NCI-H146 treated with DMSO at 0.1 percent for 48 hours (cell line): Measurements from ENCODE around the gene FOXO3.
A peak's percentile ranks its signal among the peaks of the same experiment; 100 is the strongest.
"Not testable (repeated sequence)": the region's sequence is repeated elsewhere in the genome, so short reads cannot be mapped to it uniquely, and the experiment has no call there.

Source experiments
- DNase-seq: peaks from one replicate; lab custom pipeline; 2025; ENCODE audit not compliant: unreplicated experiment; lab: John Stamatoyannopoulos, UW

FOXO3 gene

DNA sequence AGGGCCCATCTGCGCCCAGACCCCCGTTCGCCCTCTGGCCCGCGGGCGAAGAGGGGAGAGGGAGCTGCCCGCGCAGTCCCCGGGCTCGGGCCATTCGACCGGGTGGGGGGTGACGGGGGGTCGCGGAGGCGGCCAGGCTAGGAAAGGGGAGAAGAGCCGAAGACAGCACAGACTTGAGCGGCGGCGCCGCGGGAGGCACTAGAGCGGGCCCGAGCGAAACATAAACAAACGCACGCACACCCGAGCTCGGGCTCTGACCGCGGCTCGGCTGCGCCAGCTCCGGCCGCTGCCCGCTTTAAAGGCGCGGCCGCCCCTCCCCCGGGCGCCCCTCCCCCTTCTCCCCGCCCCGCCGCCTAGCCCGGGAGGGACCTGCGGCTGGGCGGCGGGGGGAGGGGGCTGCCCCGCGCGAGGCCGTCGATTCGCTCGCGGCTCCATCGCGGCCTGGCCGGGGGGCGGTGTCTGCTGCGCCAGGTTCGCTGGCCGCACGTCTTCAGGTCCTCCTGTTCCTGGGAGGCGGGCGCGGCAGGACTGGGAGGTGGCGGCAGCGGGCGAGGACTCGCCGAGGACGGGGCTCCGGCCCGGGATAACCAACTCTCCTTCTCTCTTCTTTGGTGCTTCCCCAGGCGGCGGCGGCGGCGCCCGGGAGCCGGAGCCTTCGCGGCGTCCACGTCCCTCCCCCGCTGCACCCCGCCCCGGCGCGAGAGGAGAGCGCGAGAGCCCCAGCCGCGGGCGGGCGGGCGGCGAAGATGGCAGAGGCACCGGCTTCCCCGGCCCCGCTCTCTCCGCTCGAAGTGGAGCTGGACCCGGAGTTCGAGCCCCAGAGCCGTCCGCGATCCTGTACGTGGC is at the start of gene FOXO3:
Gene FOXO3 (plus strand): TSS at position 455 of the 846 bp plus-strand sequence. CDS start 292 bp downstream, at position 747.
- DNase-seq, result peak; percentile 65

DNA sequence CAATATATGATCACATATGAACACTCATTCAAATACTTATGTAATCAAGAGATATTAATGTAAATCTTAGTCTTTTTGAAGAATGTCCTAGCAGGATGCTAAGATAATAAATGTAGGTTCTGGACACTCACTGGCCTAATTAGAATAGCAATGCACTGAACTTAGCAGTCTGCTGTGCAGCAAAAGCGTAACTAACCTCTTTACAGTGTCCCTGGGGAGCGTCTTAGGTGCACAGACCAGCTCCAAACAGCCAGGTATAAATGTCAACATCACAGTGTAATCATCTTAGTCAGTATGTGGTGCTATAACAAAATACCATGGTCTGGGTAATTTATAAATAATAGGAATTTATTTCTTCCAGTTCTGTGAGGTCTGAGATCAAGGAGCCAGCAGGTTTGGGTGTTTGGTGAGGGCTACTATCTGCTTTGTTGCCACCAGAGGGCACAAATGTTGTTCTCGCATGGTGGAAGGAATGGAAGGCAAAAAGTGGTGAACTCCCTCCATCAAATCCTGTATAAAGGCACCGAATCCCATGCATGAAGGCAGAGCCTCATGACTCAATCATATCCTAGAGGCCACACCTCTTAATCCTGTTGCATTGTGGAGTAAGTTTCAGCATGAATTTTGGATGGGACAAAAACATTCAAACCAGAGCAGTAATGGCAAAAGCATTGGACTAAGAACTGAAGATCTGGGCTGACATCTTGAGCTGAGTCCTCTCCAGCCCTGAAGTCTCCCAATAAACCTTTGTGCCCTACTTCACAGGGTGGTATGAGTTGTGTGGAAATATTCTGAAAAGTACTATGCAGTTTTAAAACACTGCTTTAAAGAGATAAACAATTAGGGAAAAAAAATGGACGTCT is 41.8 kb upstream of the FOXO3 start:
- DNase-seq, result no peak

DNA sequence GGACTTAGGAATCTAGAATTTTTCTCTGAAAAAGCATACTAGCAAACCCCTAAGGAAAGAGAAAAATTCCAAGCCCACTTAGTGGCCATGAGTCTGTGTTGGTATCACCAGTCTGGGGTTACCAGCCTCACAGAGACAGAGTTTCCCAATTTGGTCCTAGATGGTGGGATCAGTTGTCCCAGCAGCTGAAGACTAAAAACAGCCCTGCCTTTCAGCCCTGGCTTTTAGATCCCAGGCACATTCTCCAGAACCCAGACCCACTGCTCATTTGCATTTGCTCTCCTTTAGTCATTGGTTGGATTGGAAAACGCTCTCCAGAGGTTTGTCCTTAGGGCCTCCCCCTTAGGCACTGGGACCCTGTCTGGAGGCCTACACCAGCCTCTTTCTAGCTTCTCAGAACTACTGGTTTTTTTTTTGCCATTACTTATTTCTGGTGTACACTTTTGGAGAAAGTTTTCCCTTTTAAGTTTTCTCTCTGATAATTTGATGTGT is 39.1 kb upstream of the FOXO3 start:
- no peak for DNase-seq

DNA sequence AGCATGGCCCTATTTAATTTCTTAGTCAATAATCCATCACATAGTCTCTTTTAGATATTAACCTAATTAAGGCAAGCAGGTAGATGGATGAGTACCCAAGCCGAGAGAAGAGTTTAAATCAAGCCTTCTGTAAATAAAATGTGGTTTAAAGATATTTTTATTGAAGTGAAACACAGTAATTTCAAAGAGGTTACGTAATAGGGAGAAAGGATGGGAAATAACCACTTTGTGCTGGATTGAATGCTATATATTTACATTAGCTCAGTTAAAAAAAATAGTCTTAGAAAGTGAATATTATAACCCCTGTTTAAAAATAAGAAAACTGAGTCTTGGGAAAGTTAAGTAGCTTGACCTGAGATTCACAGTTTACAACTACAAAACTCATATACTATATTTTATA is 37.0 kb upstream of the FOXO3 start:
- DNase-seq, result no peak

DNA sequence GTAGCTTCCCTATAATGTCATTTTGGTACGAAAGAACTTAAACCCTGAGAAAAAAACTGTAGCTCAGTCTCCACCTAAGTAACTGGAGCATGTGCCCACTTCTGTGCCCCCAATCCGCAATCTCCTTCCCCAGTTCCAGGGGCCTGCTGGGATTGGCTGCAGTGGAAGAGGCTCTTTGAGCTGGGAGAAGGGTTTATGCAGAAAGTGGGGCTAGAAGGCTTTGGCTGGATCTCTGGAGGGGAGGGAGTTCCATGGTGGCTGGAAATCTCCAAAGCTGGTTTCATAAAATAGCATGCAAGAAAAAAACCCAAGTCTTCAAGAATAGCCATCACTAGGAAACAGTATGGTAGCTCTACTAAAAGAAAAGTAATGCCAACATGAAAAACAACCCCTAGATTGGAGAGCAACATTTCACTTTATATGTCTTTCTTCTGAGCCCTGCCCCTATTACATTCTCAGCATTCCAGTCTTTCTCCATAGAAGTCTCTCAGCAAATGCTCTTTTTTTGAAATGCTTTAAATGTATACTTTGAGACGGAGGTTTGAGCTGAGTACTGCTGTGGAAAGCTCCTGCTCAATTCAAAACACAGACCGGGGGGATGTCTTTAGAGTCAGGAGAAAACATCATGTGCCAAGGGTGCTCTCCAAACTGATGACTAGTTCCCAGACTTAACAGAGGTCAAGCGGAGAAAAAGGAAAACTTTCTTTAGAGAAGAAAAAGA is 36.0 kb upstream of the FOXO3 start:
- DNase-seq, result no peak

DNA sequence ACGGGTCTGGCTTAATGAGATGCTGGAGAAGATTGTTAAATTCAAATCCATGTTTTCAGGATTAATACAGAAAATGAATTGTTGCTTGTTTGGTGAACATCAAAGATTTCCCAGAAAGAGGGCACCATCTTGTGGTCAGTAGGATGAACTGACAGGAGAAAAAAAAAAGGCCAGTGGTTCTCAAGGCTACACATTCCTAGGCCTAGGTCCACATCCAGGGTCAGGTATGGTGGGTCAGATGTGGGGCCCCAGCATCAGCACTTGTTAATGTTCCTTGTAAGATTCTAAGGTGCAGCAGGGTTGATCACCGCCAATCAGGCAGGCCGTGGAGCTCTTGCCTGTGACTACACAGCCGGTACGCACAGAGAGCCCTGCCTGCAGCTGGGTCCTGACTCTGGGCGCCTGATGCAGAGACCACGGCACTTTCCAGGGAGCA is 34.0 kb upstream of the FOXO3 start:
- peak; percentile 31 for DNase-seq

DNA sequence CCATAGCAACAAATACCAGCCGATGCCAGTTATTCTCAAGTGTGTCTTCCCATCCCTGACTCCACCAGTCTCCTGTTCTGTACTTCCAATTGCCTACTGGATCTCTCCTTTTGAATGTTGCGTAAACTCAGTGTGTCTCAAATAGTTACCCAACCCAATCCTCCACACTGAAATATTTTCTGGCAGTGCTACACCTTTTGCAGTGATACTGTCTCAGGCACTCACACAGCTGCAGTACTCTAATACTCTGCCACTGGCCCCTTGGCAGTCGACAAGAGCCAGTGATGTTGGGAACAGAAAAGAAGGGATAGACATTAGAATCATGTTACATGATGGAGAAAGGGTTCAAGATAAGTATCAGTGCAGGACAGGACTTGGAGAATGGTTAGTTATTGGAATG is 31.8 kb upstream of the FOXO3 start:
- no peak for DNase-seq

DNA sequence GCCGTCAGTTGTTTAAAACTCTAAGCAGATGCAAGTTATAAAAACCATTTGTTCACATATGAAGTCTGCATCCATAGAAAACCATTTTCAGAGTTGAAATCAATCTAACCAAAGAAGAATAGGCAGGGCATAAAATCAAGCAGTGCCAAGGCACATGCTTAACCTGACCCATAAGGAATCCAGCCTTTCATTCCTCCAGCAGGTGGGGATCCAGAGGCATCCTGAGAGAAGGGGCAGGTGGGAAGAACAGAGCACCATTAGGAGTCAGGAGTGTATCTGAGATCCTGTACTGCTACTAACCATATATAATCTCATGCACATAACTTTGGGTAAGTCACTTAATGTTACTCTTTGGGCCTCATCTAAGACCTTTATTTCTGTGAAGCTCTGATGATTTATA is 29.4 kb upstream of the FOXO3 start:
- no peak for DNase-seq

DNA sequence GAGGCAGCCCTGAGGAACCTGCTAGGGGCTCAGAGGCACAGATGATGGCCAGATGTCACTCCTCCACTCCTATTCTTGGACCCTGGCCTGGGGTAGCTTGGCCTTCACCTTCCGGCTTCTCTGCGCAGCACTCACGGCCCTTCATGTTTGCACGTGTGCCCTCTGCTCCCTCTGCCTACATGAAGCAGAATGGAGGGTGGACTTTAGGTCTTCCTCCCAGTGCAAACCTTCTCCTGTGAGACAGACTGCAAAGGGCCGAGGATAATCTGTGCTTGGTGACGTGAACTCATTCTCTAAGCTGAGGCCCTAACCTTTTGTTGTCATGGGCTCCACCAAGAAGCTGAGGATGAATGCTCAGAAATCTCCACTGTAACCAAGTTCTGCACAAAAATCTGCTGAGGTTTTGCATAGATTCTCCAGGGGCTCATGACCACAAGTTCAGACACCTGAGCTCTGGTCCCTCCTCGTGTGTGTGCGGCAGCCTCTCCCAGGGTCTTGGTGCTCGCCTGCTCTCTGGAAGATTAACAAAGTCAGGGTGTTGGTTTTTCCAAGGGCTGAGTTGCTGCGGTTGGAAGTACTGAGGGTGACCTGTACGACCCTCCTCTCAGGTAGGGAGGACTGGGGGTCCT is 25.5 kb upstream of the FOXO3 start:
- no peak for DNase-seq

DNA sequence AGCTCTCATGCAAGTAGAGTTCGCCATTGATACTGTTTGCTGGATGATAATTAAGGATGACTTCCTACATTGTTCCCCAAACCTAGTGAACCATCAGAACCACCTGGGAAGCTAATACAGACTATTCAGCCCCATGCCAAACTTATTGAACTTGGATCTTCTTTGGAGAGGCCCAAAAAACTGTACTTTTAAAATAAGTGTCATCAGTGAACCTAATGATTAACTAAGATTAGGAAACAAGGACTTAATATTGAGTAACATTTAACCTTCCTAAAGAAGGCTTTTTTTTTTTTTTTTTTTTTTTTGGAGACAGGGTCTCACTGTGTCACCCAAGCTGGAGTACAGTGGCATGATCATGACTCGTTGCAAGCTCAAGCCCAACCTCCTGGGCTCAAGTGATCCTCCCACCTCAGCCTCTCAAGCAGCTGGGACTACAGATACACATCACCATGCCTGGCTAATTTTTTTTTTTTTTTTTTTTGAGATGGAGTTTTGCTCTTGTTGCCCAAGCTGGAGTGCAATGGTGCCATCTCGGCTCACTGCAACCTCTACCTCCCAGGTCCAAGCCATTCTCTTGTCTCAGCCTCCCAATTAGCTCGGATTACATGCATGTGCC is 24.7 kb upstream of the FOXO3 start:
- DNase-seq, result not testable (repeated sequence)

DNA sequence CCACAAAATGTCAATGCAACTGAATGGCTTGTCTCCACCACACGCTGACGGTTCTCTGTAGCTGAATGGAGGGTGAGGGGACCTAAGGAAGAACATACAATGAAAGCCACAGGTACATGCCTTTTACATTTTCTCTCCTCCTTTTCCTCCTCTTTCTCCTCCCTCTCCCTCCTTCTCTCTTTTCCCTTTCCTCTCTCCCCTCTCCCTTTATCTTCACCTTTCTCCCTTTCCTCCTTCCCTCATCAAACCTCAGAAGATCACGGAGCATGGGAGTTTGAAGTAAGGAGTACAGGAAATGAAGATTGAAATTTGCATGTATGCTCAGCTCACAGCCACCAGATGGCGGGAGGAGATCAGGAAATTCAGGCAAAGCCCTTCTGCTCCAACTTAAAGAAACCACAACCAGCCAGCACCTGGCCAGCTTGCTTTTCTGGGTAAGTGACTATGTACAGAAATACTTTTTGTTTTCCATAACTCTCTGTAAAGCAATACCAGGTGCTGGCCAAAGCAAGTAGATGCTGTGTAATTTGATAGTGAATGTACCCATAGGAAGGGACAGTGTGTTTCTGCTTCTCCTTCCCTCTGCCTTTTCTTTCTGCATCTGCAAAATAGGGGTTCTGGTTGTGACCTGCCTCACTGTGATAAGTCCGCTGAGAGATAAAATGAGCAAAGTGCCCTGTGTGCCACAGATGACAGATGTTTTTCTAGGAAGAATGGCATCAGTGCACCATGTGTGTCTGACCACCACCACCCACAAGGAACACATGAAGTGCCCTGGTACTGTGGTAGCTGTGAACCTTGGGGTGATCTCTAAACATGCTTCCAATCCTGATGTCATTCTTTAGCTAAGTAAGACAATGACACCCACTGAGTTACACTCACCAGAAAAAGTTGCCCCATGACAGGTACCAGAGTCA is 18.6 kb upstream of the FOXO3 start:
- DNase-seq, result peak; percentile 80

DNA sequence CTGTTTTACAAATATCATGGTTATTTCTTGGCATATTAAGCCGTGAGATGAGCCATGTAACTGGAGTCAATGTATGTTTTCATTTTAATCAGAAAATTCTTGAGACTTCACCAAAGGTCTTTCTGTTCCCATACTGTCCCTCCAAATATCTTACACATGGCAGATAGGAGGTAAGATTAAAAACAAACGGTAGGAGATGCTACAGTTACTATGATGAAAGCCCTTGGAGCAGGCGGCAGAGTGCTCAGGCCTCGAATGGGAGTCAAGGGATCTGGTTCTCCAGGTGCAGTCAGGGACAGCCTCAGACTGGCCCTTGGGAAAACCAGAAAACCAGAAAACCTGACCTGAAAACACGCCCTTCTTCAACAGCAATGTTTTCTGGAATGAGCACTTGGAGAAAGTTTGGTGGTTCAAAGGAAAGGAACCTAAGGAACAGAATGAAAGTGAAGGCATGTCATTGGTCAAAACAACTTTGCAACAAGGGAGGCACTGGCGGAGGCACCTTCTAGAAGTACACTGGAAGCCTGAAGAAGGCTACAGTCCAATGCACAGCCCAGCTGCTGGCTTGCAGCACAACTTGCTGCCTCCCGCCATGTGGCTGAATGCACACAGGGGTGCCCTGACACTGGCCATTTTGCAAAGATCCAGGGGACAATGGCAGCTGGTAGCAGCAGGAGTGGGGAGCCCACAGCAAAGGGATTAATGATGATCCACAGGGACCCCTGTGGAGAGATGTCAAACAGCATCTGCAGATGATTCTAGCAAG is 17.4 kb upstream of the FOXO3 start:
- DNase-seq, result peak; percentile 30

DNA sequence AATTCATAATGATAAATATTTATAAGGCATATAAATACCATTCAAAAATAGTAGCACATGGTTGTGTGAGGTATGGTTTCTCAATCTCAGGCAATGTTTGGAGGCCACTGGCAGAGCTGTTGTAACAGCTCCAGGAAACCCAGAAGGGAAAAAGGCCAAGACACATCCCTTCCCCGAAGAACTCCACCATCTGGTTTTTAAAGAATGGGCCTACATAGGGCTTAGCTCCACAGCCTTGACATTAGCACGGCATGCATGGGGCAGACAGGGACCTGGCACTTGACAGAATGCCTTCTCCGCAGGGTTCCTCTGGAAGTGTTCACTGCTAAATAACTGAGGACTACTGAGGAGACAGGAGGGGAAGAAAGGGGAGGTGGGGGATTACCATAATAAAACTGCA is 16.1 kb upstream of the FOXO3 start:
- DNase-seq, result no peak

DNA sequence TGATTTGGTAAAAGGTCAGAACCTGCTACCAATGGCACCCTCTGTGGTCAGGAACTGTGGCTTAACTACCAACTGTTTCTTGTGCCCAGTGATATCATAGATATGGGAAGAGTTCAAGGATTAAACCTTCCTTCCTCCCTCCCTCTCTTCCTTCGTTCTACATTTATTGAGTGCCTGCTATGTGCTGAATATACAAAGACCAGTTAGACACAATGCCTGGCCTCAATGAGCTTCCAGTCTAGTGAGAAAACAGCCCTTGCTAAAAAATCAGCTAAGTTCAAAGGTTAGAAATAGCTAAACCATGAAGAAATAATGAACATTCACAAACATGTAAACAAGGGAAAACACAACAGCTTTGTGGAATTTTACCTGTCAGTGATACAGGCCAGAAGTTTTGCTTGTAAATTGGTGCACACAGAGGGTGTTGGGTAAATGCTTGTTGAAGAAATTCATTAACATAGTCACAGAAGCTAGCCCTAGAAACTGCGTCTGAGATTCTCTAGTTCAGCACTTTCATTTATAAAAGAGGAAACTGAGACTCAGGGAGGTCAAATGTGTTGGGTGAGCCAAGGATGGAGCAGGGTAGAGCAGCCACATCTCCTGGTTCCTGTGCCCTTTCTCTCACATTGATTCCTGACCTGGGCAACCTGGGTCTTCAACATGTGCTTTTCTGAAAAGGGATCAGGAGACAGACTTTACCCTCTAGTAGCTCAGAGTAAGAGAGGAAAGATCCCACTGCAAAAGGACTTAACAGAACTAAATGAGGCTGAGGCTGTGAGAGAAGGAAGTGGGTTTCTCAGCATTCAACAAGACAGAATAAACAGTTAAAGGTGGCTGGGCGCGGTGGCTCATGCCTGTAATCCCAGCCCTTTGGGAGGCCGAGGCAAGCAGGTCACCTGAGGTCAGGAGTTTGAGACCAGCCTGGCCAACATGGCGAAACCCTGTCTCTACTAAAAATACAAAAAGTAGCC is 14.4 kb upstream of the FOXO3 start:
- DNase-seq, result no peak

DNA sequence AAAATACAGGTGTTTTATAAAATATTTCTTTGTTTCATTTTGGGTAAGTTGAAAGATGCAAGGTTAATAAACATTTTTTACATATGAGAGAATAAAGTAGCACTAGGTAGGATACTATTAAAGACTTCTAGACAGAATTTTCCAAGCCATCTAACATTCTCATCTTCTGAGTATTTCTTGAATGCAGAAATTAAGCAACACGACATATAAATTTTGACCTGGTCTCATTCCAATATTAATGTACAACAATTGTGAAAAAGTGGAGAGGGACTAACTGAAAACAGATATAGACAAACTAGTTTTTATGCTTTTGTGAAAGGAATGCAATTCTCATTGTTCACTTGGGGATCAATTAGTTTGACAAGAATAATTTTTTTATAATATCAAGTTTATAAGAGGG is 11.5 kb upstream of the FOXO3 start:
- no peak for DNase-seq

DNA sequence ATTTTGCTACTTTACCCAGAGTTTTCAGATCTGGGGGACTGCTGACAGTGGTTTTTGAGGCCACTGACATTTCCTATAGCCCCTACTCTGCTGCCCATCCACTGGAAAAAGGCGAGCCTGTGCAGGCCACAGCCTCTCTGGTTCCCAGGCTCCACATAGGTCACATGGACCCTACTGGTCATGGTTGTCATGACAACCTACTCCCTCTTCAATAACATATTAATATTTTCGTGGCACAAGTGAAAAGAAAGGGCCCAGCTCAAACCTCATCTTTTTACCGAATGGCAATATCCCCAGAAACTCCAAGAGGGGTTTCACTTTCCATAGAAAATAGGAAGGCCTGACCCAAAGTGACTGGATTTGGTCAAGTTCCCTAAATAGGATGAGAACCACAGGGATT is 11.0 kb upstream of the FOXO3 start:
- no peak for DNase-seq

DNA sequence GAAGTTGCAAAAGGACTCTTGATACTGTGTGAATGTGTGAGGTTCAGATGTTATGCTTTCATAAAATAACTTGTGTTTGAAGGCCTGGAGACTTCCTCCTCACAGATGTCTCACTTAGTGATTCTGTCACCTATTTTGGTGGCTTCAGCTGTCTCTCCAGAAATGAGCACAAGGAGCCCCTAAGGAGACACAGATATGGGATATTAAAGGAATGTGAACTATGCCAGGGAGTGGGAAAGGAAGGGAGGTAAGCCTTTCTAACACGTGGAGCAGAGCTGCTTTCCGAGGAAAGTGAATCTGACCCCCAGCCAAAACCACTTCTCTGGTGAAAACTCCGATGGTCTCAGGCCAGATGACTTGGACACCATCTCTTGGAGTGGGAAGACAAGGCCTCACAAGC is 10.5 kb upstream of the FOXO3 start:
- no peak for DNase-seq
